Measurements from ENCODE around the gene ADAMTS17. TPM values are rescaled to one million over a fixed set of nuclear protein-coding genes. Genes with fewer than 3 reads are reported as not detected.

ADAMTS17 gene
- 10.6 TPM for total RNA-seq

DNA sequence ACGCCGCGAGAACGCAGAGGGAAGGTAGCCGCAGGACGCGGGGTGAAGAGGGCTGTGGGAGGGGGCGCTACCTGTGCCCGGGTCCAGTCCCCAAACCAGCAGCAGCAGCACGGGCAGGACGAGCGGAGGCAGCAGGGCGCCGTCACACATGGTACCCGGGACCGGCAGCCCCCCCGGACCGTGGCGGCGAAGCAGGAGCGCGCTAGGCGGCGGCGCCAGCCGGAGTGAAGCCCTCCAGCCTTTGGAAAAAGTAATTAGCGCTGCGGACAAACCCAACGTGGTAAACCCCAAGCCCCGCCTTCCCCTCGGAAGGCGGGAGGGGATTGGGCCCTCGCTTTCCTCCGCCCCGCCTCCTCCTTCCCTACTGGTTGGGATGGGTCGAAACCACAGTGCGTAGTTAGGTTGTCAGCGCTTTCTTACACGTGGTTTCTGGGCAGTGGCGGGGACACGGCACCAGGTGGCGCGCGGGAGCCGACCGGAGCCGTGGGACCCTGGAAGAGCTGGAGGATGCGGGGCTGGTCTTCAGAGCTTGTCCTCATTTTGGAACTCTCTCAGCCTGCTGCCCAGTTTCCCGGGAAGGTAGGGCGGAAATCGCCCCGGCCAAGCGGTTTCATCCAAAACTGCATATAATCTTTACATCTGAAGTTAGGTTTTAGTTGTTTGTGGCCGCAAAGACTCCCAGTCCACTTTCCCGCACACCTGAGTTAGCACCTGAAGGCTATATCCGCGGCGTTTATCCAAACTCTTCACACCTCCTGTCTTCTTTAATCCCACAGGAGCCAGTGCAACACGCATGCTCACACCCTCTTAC is at the start of gene ADAMTS17:
ADAMTS17 (minus strand) TSS at position 226 of the 811 bp plus-strand sequence; CDS start at position 150, 76 bp downstream.
- peak; percentile 96 for DNase-seq (ENCODE audit: low spot score)

GRCh38 chr15:100385300-100386050 is 43.7 kb upstream of the ADAMTS17 start:
- no peak for DNase-seq (ENCODE audit: low spot score)

- no peak for DNase-seq (ENCODE audit: low spot score)
Measured at GRCh38 chr15:100384108-100384410, 42.3 kb upstream of the ADAMTS17 start.

GRCh38 chr15:100383302-100384107 is 41.7 kb upstream of the ADAMTS17 start:
- DNase-seq (ENCODE audit: low spot score), result no peak

DNA sequence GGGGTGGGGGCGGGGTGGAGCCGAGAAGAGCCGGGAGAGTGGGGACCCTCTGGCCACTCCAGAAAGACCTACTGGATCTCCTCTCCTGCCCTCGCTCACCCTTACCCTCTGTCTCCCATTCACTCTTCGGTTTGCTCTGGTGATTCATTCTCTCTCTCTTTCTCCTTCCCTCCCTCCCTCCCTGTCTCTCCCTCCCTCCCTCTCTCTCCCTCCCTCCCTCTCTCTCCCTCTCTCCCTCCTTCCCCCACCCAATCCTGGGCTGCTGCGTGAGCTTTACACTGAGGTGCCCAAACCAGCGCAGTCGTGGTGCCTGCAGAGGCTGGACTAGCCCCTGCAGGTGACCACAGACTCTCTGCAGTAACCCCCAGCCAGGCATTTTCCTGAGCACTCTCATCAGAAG is 32.2 kb upstream of the ADAMTS17 start:
- DNase-seq (ENCODE audit: low spot score), result no peak

- no peak for DNase-seq (ENCODE audit: low spot score)
Measured at GRCh38 chr15:100373120-100373896, 31.5 kb upstream of the ADAMTS17 start.

GRCh38 chr15:100372739-100373119 is 31.0 kb upstream of the ADAMTS17 start:
- peak; percentile 55 for DNase-seq (ENCODE audit: low spot score)

DNA sequence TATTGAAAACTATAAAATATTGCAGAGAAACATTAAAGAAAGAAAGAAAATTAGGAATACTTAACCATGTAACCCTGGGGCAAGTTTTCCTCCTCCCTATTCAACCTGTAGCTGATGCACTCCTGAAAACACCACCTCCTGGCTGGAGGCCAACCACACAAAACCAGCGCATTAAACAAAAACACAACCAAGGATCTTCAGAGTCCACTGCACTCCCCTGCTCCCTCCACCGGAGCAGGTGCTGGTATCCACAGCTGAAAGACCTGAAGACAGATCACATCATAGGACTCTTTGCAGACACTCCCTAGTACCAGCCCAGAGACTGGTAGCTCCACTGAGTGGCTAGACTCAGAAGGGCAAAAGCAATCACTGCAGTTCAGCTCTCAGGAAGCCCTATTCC is 13.6 kb upstream of the ADAMTS17 start:
- DNase-seq (ENCODE audit: low spot score), result no peak

DNA sequence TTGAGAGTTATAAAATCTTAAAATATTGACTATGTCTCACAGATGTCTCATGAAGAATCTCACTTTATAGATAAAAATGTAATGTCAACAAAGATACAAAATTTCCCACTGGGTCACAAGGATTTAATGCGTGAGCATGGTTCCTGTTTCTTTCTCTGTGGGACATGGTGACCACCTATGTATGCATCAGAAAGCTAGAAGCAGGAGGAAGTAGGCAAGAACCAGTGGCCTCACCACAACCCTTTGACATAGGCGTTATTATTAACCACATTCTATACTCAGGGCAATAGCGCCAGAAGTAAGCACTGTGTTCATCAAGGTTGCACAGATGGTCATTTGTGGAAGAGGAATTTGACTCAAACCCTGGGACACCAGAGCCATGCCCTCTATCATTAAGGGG is 11.7 kb upstream of the ADAMTS17 start:
- no peak for DNase-seq (ENCODE audit: low spot score)

- peak; percentile 71 for DNase-seq (ENCODE audit: low spot score)
Measured at GRCh38 chr15:100350434-100351226, 8.9 kb upstream of the ADAMTS17 start.

DNA sequence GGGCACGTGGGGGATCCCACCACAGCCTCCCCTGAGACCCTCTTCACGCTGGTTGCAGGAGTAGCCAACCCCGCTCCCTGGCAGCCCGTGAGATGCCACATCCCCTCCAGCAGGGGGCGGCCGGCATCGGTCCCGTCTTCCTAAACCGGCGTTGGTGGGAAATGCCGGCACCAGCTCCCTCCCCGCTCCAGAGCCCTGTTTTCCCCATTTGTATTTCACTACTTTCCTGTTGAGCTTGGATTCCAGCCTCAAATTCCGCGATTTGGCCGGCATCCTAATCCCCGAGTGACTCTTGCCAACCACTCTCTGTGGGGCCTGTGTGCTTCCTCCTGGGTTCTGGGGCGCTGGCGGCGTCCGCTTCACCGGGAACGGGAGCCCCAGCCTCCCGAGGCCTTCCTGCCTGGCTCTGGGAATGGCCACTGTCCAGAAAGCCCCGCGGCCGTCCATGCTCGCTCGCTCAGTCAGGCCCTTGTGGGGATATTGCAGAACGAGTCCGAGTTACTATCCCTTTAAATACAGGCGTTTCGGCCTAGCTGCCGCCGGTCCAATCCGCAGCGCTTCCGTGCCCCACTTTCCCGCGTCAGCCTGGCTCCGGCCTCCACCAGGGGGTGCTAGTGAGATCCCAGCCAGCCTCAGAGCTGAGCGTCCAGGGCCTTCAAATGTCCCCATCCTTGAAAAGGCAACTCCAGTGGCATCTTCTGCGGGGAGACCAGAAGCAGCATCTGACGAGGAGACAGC is 8.1 kb upstream of the ADAMTS17 start:
- peak; percentile 96 for DNase-seq (ENCODE audit: low spot score)

DNA sequence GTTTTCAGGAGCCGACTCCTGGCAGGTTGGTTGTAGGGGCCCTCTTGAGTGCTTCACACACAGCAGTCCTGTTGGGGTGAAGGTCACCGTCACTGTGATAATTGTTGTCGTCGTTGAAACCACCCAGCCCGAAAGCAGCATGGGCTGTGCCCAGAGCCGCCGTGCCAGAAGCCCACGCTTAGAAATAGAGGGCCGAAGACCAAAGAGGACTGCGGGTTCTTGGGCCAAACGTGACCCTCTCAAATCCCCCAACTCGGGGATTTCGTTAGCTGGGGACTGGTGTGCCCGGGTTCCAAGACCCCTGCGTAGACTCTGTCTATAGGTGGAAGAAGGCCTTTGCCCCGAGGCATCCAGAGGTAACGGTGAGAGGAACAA is 7.5 kb upstream of the ADAMTS17 start:
- no peak for DNase-seq (ENCODE audit: low spot score)

DNA sequence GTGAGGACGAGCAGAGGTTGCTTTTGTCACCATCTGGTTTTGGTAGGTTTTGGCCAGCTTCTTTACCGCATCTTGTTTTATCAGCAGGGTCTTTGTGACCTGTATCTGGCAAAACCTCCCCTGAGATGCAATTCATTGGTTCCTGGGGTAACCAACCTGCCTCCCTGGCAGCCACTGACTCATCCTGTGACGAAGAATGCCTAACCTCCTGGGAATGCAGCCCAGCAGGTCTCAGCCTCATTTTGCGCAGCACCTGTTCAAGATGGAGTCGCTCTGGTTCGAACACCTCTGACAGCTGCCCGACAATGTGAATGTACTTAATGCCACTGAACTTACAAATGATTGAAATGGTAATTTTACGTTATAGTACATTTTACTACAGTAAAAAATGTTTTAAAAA is 6.8 kb upstream of the ADAMTS17 start:
- no peak for DNase-seq (ENCODE audit: low spot score)

DNA sequence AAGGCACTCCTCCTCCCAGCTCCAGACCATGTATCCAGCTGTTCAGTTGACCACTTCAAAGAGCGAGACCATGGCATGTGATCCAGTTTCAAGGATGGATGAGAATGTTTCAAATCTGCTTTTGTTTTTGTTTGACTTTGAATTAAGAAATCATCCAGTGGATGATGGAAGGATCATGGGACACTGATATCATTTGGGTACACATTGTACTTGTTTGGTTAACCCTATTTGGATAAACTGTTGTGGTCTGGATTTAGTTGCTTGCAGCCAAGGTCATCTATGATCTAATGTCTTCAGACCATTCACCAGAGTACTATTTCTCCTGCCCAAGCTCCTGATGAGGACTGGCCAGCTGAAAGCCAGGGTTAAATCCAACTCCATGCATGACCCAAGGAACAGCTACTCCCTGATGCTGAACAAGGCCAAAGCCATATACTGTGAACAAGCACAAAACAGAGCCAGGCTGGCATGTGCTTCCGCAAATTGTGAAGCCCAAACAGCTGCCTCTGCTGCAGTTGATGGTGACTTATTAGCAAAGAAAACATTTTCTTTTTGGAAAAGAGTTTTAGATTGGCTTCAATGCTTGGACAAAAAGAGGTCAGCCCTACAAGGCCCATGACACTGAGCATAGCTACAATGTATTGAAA is 5.2 kb upstream of the ADAMTS17 start:
- no peak for DNase-seq (ENCODE audit: low spot score)

DNA sequence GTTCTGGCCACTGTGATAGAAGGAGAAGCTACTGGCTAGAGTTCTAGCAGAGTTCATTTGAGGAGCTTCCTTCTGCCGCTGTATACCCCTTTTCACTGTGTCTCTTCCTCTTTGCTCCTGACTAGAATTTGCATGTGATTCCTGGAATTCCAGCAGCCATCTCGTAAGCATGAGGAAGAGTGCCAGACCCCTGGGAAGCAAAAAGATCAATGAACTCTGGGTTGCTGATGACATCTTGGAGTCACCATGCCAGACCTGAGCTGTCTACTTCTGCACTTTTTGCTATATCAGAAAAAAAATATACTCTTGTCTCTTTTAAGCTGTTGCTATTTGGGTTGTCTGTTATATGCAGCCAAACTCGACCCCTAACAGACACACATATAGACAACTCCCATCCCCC is 3.7 kb upstream of the ADAMTS17 start:
- DNase-seq (ENCODE audit: low spot score), result no peak

DNA sequence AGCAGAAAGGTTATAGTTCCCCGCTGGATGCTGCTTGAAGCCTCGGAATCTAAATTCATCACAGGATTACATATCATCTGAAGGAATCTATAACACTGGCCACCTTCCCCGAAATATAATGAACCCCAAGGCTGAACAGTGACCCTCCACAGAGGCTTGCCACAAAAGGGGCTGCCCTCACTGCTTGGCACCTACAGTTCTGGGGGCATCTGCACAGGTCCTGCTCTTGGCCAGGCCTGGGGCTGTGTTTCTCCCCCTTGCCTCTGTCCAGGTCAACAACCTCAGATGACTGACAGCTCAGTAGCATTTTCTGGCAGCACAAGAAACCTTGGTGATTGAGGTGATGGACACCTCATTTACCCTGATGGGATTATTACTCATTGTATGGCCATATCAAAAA is 1.5 kb upstream of the ADAMTS17 start:
- no peak for DNase-seq (ENCODE audit: low spot score)

- DNase-seq (ENCODE audit: low spot score), result no peak
Measured at GRCh38 chr15:100341239-100341749, 481 bp downstream of the ADAMTS17 start.

- DNase-seq (ENCODE audit: low spot score), result no peak
Measured at GRCh38 chr15:100340721-100341238, 995 bp downstream of the ADAMTS17 start.

- no peak for DNase-seq (ENCODE audit: low spot score)
Measured at GRCh38 chr15:100339999-100340398, 1.8 kb downstream of the ADAMTS17 start.

All from ureter (tissue), 1 donor.